ENCODE results near the gene RAB4B.
A peak's percentile ranks its signal among the peaks of the same experiment; 100 is the strongest.

DNA sequence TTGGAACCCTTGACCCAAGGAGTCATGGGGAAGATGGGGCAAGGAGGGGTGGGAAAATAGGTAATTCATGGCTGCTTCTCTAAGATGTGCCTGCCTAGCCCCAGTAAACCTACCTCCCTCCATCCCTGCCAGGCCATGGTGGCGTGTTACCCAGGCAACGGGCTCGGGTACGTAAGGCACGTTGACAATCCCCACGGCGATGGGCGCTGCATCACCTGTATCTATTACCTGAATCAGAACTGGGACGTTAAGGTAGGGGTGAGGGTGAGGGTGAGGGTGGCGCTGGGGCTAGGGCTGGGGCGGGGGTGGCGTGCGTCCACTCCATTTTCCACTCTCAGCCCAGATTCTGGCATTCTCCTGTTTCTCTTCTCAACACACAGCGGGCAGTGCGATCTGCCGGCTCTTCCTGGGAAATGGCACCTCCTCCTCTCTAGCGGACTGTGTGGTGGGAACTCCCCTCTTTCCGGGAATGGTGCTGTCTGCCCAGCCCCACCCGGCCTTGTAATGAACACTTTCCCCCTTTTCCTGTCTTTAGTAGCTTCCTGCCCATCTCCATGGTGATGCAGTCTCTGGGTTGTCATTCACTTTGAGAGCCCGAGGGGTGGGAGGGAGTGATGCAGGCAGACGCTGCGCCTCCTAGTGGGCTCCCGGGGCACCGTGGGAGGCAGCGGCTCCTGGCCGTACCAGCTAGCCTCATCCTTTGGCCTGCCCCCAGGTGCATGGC is 28.5 kb downstream of the RAB4B start:
- no peak for TF ChIP-seq POLR2A (IDR thresholded peaks at IDR 0.05)
- TF ChIP-seq CTCF (IDR thresholded peaks at IDR 0.05 in 8 of 11, conservative IDR thresholded peaks at IDR 0.05 in 3 of 11), result peak; percentile 78 to 96 (median 93)
